ENCODE measurements around the gene PHETA1. TPM values are rescaled to one million over a fixed set of nuclear protein-coding genes. Genes with fewer than 3 reads are reported as not detected.

The PHETA1 gene
- total RNA-seq, 4 donors from 2014 or later, result 6.9 to 29.9 (median 7.8) TPM

GRCh38 chr12:111318450-111318849 lies 50.4 kb downstream of the PHETA1 start:
- 88 to 89% methylated on average over 5 to 6 of the region's 6 CpGs for WGBS, 2 donors
- intact Hi-C loops (cut with DNase I), result loop anchor here (10.0 kb wide), 1 partner anchor 294 kb away; no protein-coding TSS in a partner anchor
- H3K27ac ChIP-seq, result no peak overlapping the region

GRCh38 chr12:111316671-111317070 lies 52.2 kb downstream of the PHETA1 start:
- no peaks in the 10 kb centered on the region for H3K36me3 ChIP-seq
- no peak overlapping the region for H3K27ac ChIP-seq
- intact Hi-C loops (cut with DNase I), result loop anchor here (10.0 kb wide), 1 partner anchor 292 kb away; no protein-coding TSS in a partner anchor
- 80% methylated on average over 2 to 5 of the region's 5 CpGs for WGBS, 2 donors
- peaks cover 0 to 5% (median 0%) of the 10 kb centered on the region in 3 donors for H3K4me1 ChIP-seq
- no peak for DNase-seq
- no peak overlapping the region for H3K4me3 ChIP-seq
- TF ChIP-seq POLR2A (IDR thresholded peaks at IDR 0.05) (no peak), CTCF (IDR thresholded peaks at IDR 0.05) (no peak)
- peaks cover 0 to 32% (median 0%) of the 10 kb centered on the region in 4 donors for H3K27me3 ChIP-seq
- H3K9me3 ChIP-seq, result no peaks in the 10 kb centered on the region

More at GRCh38 chr12:111318450-111318849, 50.4 kb downstream of the PHETA1 start:
- Histone ChIP-seq H3K4me3 (no peak overlapping the region), H3K9me3 (no peaks in the 10 kb centered on the region), H3K36me3 (no peaks in the 10 kb centered on the region), H3K27me3 (peaks cover 0 to 32% (median 0%) of the 10 kb centered on the region in 4 donors), H3K4me1 (peaks cover 0 to 5% (median 0%) of the 10 kb centered on the region in 3 donors)
- DNase-seq, result no peak
- TF ChIP-seq CTCF (IDR thresholded peaks at IDR 0.05) (no peak), POLR2A (IDR thresholded peaks at IDR 0.05) (no peak)

- Histone ChIP-seq H3K27me3 (peaks cover 0 to 34% (median 0%) of the 10 kb centered on the region in 4 donors), H3K9me3 (no peaks in the 10 kb centered on the region), H3K4me1 (peaks cover 0 to 5% (median 0%) of the 10 kb centered on the region in 3 donors), H3K36me3 (no peaks in the 10 kb centered on the region), H3K27ac (no peak overlapping the region), H3K4me3 (no peak overlapping the region)
- TF ChIP-seq CTCF (IDR thresholded peaks at IDR 0.05) (no peak), POLR2A (IDR thresholded peaks at IDR 0.05) (peak in 1 of 4 donors; percentile 9)
- WGBS, 2 donors, result 50 to 55% methylated on average over 7 of the region's 7 CpGs
- intact Hi-C loops (cut with DNase I), result loop anchor here (5.0 to 10.0 kb wide), 2 partner anchors 290 to 423 kb away; no protein-coding TSS in a partner anchor
- DNase-seq, result no peak
Measured at GRCh38 chr12:111314953-111315539, 53.8 kb downstream of the PHETA1 start.

- Histone ChIP-seq H3K9me3 (no peaks in the 10 kb centered on the region), H3K27ac (no peak overlapping the region), H3K4me1 (peaks cover 0 to 5% (median 0%) of the 10 kb centered on the region in 3 donors), H3K4me3 (no peak overlapping the region), H3K36me3 (no peaks in the 10 kb centered on the region), H3K27me3 (peaks cover 0 to 33% (median 0%) of the 10 kb centered on the region in 4 donors)
- no peak for DNase-seq
- intact Hi-C loops (cut with DNase I), result loop anchor here (5.0 to 10.0 kb wide), 2 partner anchors 289 to 422 kb away; no protein-coding TSS in a partner anchor
- 0 to 8% methylated on average over 4 to 5 of the region's 8 CpGs for WGBS, 2 donors
- no peak for TF ChIP-seq POLR2A (IDR thresholded peaks at IDR 0.05)
- peak; percentile 76 to 90 (median 83) for TF ChIP-seq CTCF (IDR thresholded peaks at IDR 0.05)
Measured at GRCh38 chr12:111313833-111314259, 55.0 kb downstream of the PHETA1 start.

- no peak overlapping the region for H3K27ac ChIP-seq
- no peak for TF ChIP-seq POLR2A (IDR thresholded peaks at IDR 0.05)
- no peak for TF ChIP-seq CTCF (IDR thresholded peaks at IDR 0.05)
- H3K36me3 ChIP-seq, result no peaks in the 10 kb centered on the region
- H3K9me3 ChIP-seq, result no peaks in the 10 kb centered on the region
- DNase-seq, result no peak
- H3K27me3 ChIP-seq, result peaks cover 0 to 27% (median 0%) of the 10 kb centered on the region in 4 donors
- WGBS, 2 donors, result 51 to 72% methylated on average over 5 of the region's 5 CpGs
- intact Hi-C loops (cut with DNase I), result loop anchor here (5.0 to 10.0 kb wide), 2 partner anchors 288 to 420 kb away; no protein-coding TSS in a partner anchor
- no peak overlapping the region for H3K4me3 ChIP-seq
- H3K4me1 ChIP-seq, result peaks cover 0 to 5% (median 0%) of the 10 kb centered on the region in 3 donors
Measured at GRCh38 chr12:111312708-111313107, 56.2 kb downstream of the PHETA1 start.

Data from esophagus squamous epithelium (tissue), 5 donors.